Osteoblast (primary cell): ENCODE data around the gene ZC3H12C. TPM values are rescaled to one million over a fixed set of nuclear protein-coding genes. Genes with fewer than 3 reads are reported as not detected.
A peak's percentile ranks its signal among the peaks of the same experiment; 100 is the strongest.
"Not testable (repeated sequence)": the region's sequence is repeated elsewhere in the genome, so short reads cannot be mapped to it uniquely, and the experiment has no call there.

Experiments used
- DNase-seq: peaks from one replicate; pipeline ENCODE4 v3.0.0; 2011; ENCODE audit warnings: low spot score, mixed read lengths; ENCODE audit not compliant: insufficient read length; ENCODE audit errors: missing footprints
- H2AFZ ChIP-seq: 2 replicates; pipeline ENCODE4 v1.6.0; 2011; ENCODE audit warnings: mild to moderate bottlenecking, low read length
- H3K27ac ChIP-seq: 2 replicates; pipeline ENCODE4 v1.5.1; 2011; ENCODE audit warnings: mild to moderate bottlenecking, low read depth, low read length, moderate library complexity
- H3K27me3 ChIP-seq: 2 replicates; pipeline ENCODE4 v1.6.0; 2012; ENCODE audit warnings: mild to moderate bottlenecking, control low read depth, inconsistent platforms, low read length, moderate library complexity; ENCODE audit not compliant: insufficient read depth
- H3K36me3 ChIP-seq: 2 replicates; pipeline ENCODE4 v1.5.1; 2011; ENCODE audit warnings: mild to moderate bottlenecking, low read length, control low read depth, moderate library complexity; ENCODE audit not compliant: insufficient read depth
- H3K4me1 ChIP-seq: 2 replicates; pipeline ENCODE4 v1.5.1; 2011; ENCODE audit warnings: mild to moderate bottlenecking, low read length, control low read depth, moderate library complexity; ENCODE audit not compliant: insufficient read depth
- H3K4me2 ChIP-seq: 2 replicates; pipeline ENCODE4 v1.6.0; 2011; ENCODE audit warnings: mild to moderate bottlenecking, low read length; ENCODE audit not compliant: insufficient read depth
- H3K4me3 ChIP-seq: fragments of 200-600 bp; sonication (generic); 3 replicates; pipeline ENCODE4 v1.5.1; 2012; ENCODE audit warnings: mild to moderate bottlenecking, low read length, inconsistent platforms; ENCODE audit not compliant: insufficient read depth
- H3K79me2 ChIP-seq: 2 replicates; pipeline ENCODE4 v1.6.0; 2012; ENCODE audit warnings: mild to moderate bottlenecking, low read length, control low read depth, inconsistent platforms; ENCODE audit not compliant: insufficient read depth
- H3K9me3 ChIP-seq: 2 replicates; pipeline ENCODE4 v1.5.1; 2011; ENCODE audit warnings: low read depth, low read length, control low read depth
- H4K20me1 ChIP-seq: 2 replicates; pipeline ENCODE4 v1.6.0; 2012; ENCODE audit warnings: mild to moderate bottlenecking, low read length, control low read depth; ENCODE audit not compliant: insufficient read depth
- CTCF ChIP-seq: IDR thresholded peaks from 2 replicates; pipeline ENCODE4 v1.5.1; 2011; ENCODE audit warnings: mild to moderate bottlenecking, low read depth, low read length, moderate library complexity; ENCODE audit errors: extremely low read depth
- total RNA-seq: library from RNA; depleted of rRNA; stranded (reverse); fragments of >200 nt; gene quantifications from 2 replicates; pipeline ENCODE4 v1.2.3, GENCODE V29; 2012

The ZC3H12C gene
- total RNA-seq, 1 donor = 10.5 TPM

DNA sequence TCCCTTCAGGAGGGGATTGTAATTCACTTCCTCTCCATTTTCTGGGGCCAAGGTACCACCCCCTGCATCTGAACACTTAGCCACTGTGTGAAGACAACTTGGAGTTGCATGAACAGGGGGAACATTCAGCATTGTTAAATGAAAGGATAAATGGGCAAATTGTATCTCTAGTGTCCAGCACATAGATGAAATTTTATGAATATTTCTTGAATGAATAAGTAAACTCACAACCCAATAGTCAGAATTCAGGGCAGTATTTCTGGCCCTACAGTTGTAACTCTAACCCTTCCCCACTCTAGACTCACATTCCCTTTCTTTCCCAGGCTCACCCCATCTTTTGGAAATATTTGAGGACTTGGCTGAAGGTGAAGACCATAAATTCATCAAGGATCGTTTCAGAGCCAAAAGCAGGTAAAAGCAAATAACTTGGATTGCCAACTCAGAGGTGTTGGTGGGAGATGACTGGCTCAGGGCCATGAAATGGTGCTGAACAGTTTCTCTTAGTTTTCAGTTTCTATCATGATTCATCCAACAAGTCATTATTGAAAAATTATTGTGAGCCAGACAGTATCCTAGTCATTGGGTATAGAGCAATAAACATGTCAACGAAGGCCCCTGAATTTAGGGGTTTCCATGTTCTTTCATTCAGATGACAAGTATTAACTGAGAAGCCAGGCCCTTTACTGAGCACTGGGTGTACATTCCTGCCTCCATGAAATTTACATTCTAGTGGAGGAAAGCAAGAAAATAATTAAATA is 33.3 kb upstream of the ZC3H12C start:
- TF ChIP-seq CTCF = no peak
- no peak overlapping the region for H3K4me3 ChIP-seq
- no peaks in the 10 kb centered on the region for H3K79me2 ChIP-seq
- peaks cover 9% of the 10 kb centered on the region for H3K4me1 ChIP-seq
- DNase-seq = no peak
- H4K20me1 ChIP-seq = no peaks in the 10 kb centered on the region
- no peaks in the 10 kb centered on the region for H3K9me3 ChIP-seq
- no peaks in the 10 kb centered on the region for H3K27me3 ChIP-seq
- peak overlapping the region; percentile 0 for H3K27ac ChIP-seq
- no peaks in the 10 kb centered on the region for H3K36me3 ChIP-seq
- no peak overlapping the region for H2AFZ ChIP-seq
- H3K4me2 ChIP-seq = peak overlapping the region; percentile 37

GRCh38 chr11:110061296-110061695 is 31.9 kb upstream of the ZC3H12C start:
- Histone ChIP-seq H3K4me3 (no peak overlapping the region), H2AFZ (no peak overlapping the region), H3K27ac (no peak overlapping the region), H3K79me2 (no peaks in the 10 kb centered on the region), H3K4me1 (peaks cover 9% of the 10 kb centered on the region), H3K27me3 (no peaks in the 10 kb centered on the region), H4K20me1 (no peaks in the 10 kb centered on the region), H3K4me2 (no peak overlapping the region), H3K36me3 (no peaks in the 10 kb centered on the region), H3K9me3 (no peaks in the 10 kb centered on the region)
- no peak for DNase-seq
- TF ChIP-seq CTCF = no peak

DNA sequence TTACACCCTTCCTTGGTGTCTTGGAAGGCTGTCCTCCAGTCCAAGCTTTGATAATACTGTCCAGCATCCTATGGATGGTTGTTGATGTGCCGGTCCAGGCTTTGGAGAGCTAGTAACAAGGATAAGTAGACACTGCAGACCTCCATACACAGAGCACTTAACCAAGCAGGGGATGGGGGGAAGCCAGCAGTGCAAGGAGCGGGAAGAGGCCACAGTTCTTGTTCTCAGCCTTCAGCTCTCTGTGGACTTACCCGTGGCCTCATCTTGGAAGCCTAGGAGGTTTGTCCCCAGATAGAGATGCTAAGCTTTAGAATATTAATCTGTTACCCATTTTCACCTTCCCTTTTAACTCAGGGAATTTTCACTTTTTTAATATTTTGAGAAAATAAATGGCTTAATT is 30.9 kb upstream of the ZC3H12C start:
- H4K20me1 ChIP-seq = no peaks in the 10 kb centered on the region
- no peaks in the 10 kb centered on the region for H3K9me3 ChIP-seq
- TF ChIP-seq CTCF = no peak
- no peak overlapping the region for H3K27ac ChIP-seq
- H3K36me3 ChIP-seq = no peaks in the 10 kb centered on the region
- no peaks in the 10 kb centered on the region for H3K27me3 ChIP-seq
- DNase-seq = no peak
- no peak overlapping the region for H2AFZ ChIP-seq
- H3K4me2 ChIP-seq = no peak overlapping the region
- no peaks in the 10 kb centered on the region for H3K79me2 ChIP-seq
- H3K4me1 ChIP-seq = peaks cover 9% of the 10 kb centered on the region
- no peak overlapping the region for H3K4me3 ChIP-seq

- no peaks in the 10 kb centered on the region for H3K9me3 ChIP-seq
- H3K27me3 ChIP-seq = no peaks in the 10 kb centered on the region
- H3K4me3 ChIP-seq = no peak overlapping the region
- peaks cover 10% of the 10 kb centered on the region for H3K4me1 ChIP-seq
- no peak for DNase-seq
- H3K36me3 ChIP-seq = no peaks in the 10 kb centered on the region
- no peaks in the 10 kb centered on the region for H4K20me1 ChIP-seq
- TF ChIP-seq CTCF = no peak
- no peak overlapping the region for H2AFZ ChIP-seq
- no peak overlapping the region for H3K27ac ChIP-seq
- no peaks in the 10 kb centered on the region for H3K79me2 ChIP-seq
- no peak overlapping the region for H3K4me2 ChIP-seq
Observed at GRCh38 chr11:110065189-110065588, 28.0 kb upstream of the ZC3H12C start.

DNA sequence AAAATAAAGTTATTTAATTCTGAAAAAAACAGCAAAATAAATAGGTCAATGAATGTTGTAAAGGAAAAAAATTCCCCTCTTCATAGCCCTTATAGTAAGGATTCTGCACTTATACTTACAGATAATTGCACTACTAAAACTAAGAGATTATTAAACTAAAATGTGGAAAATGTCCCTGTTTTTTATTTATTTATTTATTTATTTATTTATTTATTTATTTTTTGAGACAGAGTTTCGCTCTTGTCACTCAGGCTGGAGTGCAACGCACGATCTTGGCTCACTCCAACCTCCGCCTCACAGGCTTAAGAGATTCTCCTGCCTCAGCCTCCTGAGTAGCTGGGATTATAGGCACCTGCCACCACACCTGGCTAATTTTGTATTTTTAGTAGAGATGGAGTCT is 25.2 kb upstream of the ZC3H12C start:
- H4K20me1 ChIP-seq, H3K4me1 ChIP-seq, H3K27me3 ChIP-seq, H3K36me3 ChIP-seq, H3K27ac ChIP-seq, H3K4me3 ChIP-seq, H3K4me2 ChIP-seq, H2AFZ ChIP-seq, H3K79me2 ChIP-seq, DNase-seq, H3K9me3 ChIP-seq: not testable (repeated sequence)
